ENCODE results near the gene PSMB5.

DNA sequence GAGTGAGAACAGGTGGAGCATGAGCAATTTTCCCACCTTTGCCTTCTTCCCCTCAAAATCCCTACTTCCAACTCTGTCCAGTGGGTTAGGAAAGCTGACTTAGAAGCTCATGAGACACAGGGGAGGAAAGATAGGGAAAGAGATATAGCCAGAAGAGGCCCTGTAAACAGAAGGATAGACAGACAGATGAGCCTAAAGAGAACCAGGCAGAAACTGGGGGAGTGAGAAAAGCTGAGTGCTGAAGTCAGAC is 57.3 kb downstream of the PSMB5 start:
- TF ChIP-seq, protein P1, sequence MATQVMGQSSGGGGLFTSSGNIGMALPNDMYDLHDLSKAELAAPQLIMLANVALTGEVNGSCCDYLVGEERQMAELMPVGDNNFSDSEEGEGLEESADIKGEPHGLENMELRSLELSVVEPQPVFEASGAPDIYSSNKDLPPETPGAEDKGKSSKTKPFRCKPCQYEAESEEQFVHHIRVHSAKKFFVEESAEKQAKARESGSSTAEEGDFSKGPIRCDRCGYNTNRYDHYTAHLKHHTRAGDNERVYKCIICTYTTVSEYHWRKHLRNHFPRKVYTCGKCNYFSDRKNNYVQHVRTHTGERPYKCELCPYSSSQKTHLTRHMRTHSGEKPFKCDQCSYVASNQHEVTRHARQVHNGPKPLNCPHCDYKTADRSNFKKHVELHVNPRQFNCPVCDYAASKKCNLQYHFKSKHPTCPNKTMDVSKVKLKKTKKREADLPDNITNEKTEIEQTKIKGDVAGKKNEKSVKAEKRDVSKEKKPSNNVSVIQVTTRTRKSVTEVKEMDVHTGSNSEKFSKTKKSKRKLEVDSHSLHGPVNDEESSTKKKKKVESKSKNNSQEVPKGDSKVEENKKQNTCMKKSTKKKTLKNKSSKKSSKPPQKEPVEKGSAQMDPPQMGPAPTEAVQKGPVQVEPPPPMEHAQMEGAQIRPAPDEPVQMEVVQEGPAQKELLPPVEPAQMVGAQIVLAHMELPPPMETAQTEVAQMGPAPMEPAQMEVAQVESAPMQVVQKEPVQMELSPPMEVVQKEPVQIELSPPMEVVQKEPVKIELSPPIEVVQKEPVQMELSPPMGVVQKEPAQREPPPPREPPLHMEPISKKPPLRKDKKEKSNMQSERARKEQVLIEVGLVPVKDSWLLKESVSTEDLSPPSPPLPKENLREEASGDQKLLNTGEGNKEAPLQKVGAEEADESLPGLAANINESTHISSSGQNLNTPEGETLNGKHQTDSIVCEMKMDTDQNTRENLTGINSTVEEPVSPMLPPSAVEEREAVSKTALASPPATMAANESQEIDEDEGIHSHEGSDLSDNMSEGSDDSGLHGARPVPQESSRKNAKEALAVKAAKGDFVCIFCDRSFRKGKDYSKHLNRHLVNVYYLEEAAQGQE (IDR thresholded peaks at IDR 0.05; ENCODE audit: insufficient read depth in 1 of 2, low read depth in 2 of 2, low read length in 2 of 2) = no peak
- TF ChIP-seq FOXP2 (optimal IDR thresholded peaks at IDR 0.05; ENCODE audit: borderline replicate concordance, extremely low read depth, extremely low read length, insufficient read depth) (no peak), POLR2AphosphoS5 (IDR thresholded peaks at IDR 0.05; ENCODE audit: low read depth, low read length) (no peak)

Measured in PFSK-1 (cell line).